ENCODE results near the gene ZNF618. TPM values are rescaled to one million over a fixed set of nuclear protein-coding genes. Genes with fewer than 3 reads are reported as not detected.

The ZNF618 gene
- total RNA-seq, 2 donors from 2014 or later: 11.9 to 17.1 TPM

GRCh38 chr9:113932906-113933584 lies 56.9 kb downstream of the ZNF618 start:
- no peak overlapping the region for H3K27ac ChIP-seq
- DNase-seq: peak in 3 of 4 donors; percentile 10 to 38 (median 20)
- peak; percentile 13 for ATAC-seq
- 74 to 79% methylated on average over 8 of the region's 8 CpGs for WGBS, 2 donors
- H3K27me3 ChIP-seq: no peaks in the 10 kb centered on the region
- TF ChIP-seq CTCF (IDR thresholded peaks at IDR 0.05) (no peak), POLR2A (IDR thresholded peaks at IDR 0.05) (no peak)
- H3K9me3 ChIP-seq: peaks cover 0 to 6% (median 0%) of the 10 kb centered on the region in 3 donors
- intact Hi-C loops (cut with DNase I): no loop called here
- peaks cover 27% of the 10 kb centered on the region for H3K4me1 ChIP-seq
- H3K36me3 ChIP-seq (replicated peaks in 1 of 2; ENCODE audit: insufficient read depth in 1 of 2, low read depth in 2 of 2): no peaks in the 10 kb centered on the region
- H3K4me3 ChIP-seq: no peak overlapping the region

GRCh38 chr9:113933671-113934070 lies 57.6 kb downstream of the ZNF618 start:
- TF ChIP-seq CTCF (IDR thresholded peaks at IDR 0.05) (no peak), POLR2A (IDR thresholded peaks at IDR 0.05) (no peak)
- H3K9me3 ChIP-seq: no peaks in the 10 kb centered on the region
- H3K4me3 ChIP-seq: no peak overlapping the region
- intact Hi-C loops (cut with DNase I): no loop called here
- no peaks in the 10 kb centered on the region for H3K27me3 ChIP-seq
- H3K27ac ChIP-seq: no peak overlapping the region
- no peaks in the 10 kb centered on the region for H3K36me3 ChIP-seq (replicated peaks in 1 of 2; ENCODE audit: insufficient read depth in 1 of 2, low read depth in 2 of 2)
- peak in 1 of 4 donors; percentile 9 for DNase-seq
- ATAC-seq: no peak
- H3K4me1 ChIP-seq: peaks cover 27% of the 10 kb centered on the region

GRCh38 chr9:113934167-113934828 lies 58.2 kb downstream of the ZNF618 start:
- no peaks in the 10 kb centered on the region for H3K36me3 ChIP-seq (replicated peaks in 1 of 2; ENCODE audit: insufficient read depth in 1 of 2, low read depth in 2 of 2)
- H3K4me3 ChIP-seq: no peak overlapping the region
- H3K4me1 ChIP-seq: peaks cover 23% of the 10 kb centered on the region
- no peaks in the 10 kb centered on the region for H3K27me3 ChIP-seq
- H3K9me3 ChIP-seq: no peaks in the 10 kb centered on the region
- TF ChIP-seq CTCF (IDR thresholded peaks at IDR 0.05): no peak
- no peak for TF ChIP-seq POLR2A (IDR thresholded peaks at IDR 0.05)
- ATAC-seq: no peak
- no peak overlapping the region for H3K27ac ChIP-seq
- DNase-seq: peak in 1 of 4 donors; percentile 9
- WGBS, 2 donors: 88 to 90% methylated on average over 14 of the region's 14 CpGs
- intact Hi-C loops (cut with DNase I): no loop called here

GRCh38 chr9:113934829-113935676 lies 58.9 kb downstream of the ZNF618 start:
- Histone ChIP-seq H3K36me3 (replicated peaks in 1 of 2; ENCODE audit: insufficient read depth in 1 of 2, low read depth in 2 of 2) (no peaks in the 10 kb centered on the region), H3K4me3 (no peak overlapping the region), H3K27me3 (no peaks in the 10 kb centered on the region), H3K27ac (no peak overlapping the region), H3K9me3 (no peaks in the 10 kb centered on the region), H3K4me1 (peaks cover 16% of the 10 kb centered on the region)
- ATAC-seq (no peak), DNase-seq (peak in 1 of 4 donors; percentile 7)
- TF ChIP-seq CTCF (IDR thresholded peaks at IDR 0.05) (no peak), POLR2A (IDR thresholded peaks at IDR 0.05) (no peak)
- intact Hi-C loops (cut with DNase I): no loop called here
- 93 to 98% methylated on average over 6 to 13 of the region's 13 CpGs for WGBS, 2 donors
